ENCODE results near the gene RANBP17. TPM values are rescaled to one million over a fixed set of nuclear protein-coding genes. Genes with fewer than 3 reads are reported as not detected.

The RANBP17 gene
- total and polyA plus RNA-seq, 2 donors (not counting 1 experiment from before 2014, with no cell fraction given) = not detected

GRCh38 chr5:170846846-170847245 is 15.0 kb upstream of the RANBP17 start:
- TF ChIP-seq, protein P1, sequence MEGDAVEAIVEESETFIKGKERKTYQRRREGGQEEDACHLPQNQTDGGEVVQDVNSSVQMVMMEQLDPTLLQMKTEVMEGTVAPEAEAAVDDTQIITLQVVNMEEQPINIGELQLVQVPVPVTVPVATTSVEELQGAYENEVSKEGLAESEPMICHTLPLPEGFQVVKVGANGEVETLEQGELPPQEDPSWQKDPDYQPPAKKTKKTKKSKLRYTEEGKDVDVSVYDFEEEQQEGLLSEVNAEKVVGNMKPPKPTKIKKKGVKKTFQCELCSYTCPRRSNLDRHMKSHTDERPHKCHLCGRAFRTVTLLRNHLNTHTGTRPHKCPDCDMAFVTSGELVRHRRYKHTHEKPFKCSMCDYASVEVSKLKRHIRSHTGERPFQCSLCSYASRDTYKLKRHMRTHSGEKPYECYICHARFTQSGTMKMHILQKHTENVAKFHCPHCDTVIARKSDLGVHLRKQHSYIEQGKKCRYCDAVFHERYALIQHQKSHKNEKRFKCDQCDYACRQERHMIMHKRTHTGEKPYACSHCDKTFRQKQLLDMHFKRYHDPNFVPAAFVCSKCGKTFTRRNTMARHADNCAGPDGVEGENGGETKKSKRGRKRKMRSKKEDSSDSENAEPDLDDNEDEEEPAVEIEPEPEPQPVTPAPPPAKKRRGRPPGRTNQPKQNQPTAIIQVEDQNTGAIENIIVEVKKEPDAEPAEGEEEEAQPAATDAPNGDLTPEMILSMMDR (IDR thresholded peaks at IDR 0.05) = no peak
- no peaks in the 10 kb centered on the region for H3K9me3 Mint-ChIP-seq (ENCODE audit: insufficient read depth)
- Histone ChIP-seq H3K79me2 (ENCODE audit: control insufficient read depth, insufficient read depth, low read length) (no peaks in the 10 kb centered on the region), H3K4me2 (replicated peaks; ENCODE audit: low read depth, low read length, poor library complexity, severe bottlenecking) (no peak overlapping the region), H2AFZ (ENCODE audit: insufficient read depth, low read depth, low read length, poor library complexity, severe bottlenecking) (no peak overlapping the region), H4K20me1 (ENCODE audit: control insufficient read depth, insufficient read depth, low read length, poor library complexity, severe bottlenecking) (no peaks in the 10 kb centered on the region), H3K27me3 (replicated peaks in 1 of 4; ENCODE audit: control extremely low read depth in 1 of 4, control insufficient read depth in 3 of 4, insufficient read depth in 4 of 4, low read length in 3 of 4) (no peaks in the 10 kb centered on the region), H3K9ac (ENCODE audit: low read length) (no peak overlapping the region), H3K4me3 (ENCODE audit: control extremely low read depth in 1 of 5, extremely low read depth in 1 of 5, insufficient read depth in 1 of 5, low read depth in 2 of 5, low read length in 4 of 5) (no peak overlapping the region), H3K9me3 (ENCODE audit: control extremely low read depth in 1 of 3, control insufficient read depth in 2 of 3, insufficient read depth in 1 of 3, low read length in 2 of 3) (no peaks in the 10 kb centered on the region), H3K27ac (ENCODE audit: low read length in 2 of 2) (no peak overlapping the region), H3K4me1 (ENCODE audit: control insufficient read depth in 2 of 2, insufficient read depth in 2 of 2, low read length in 2 of 2) (no peaks in the 10 kb centered on the region), H3K36me3 (replicated peaks in 1 of 2; ENCODE audit: control extremely low read depth in 1 of 2, control insufficient read depth in 1 of 2, extremely low read depth in 1 of 2, insufficient read depth in 2 of 2, low read length in 1 of 2) (no peaks in the 10 kb centered on the region)
- intact Hi-C loops (cut with micrococcal nuclease) = no loop called here
- peaks cover 5% of the 10 kb centered on the region for H3K27me3 Mint-ChIP-seq
- no peaks in the 10 kb centered on the region for H3K4me1 Mint-ChIP-seq
- ATAC-seq (ENCODE audit: low read depth) (no peak), DNase-seq (no peak)
- ChIA-PET POLR2A (no interaction called here), CTCF (no interaction called here)
- no peak overlapping the region for H3K4me3 Mint-ChIP-seq
- no peak overlapping the region for H3K27ac Mint-ChIP-seq

- H2AFZ ChIP-seq (ENCODE audit: insufficient read depth, low read depth, low read length, poor library complexity, severe bottlenecking) = no peak overlapping the region
- CTCF ChIA-PET = no interaction called here
- 90% methylated on average over 3 of the region's 5 CpGs for whole genome bisulfite sequencing (ENCODE audit: insufficient coverage)
- no peak overlapping the region for H3K4me3 ChIP-seq (ENCODE audit: control extremely low read depth in 1 of 5, extremely low read depth in 1 of 5, insufficient read depth in 1 of 5, low read depth in 2 of 5, low read length in 4 of 5)
- ATAC-seq (ENCODE audit: low read depth) (no peak), DNase-seq (no peak)
- no peaks in the 10 kb centered on the region for H3K79me2 ChIP-seq (ENCODE audit: control insufficient read depth, insufficient read depth, low read length)
- no peak overlapping the region for H3K4me2 ChIP-seq (replicated peaks; ENCODE audit: low read depth, low read length, poor library complexity, severe bottlenecking)
- no peaks in the 10 kb centered on the region for H3K4me1 ChIP-seq (ENCODE audit: control insufficient read depth in 2 of 2, insufficient read depth in 2 of 2, low read length in 2 of 2)
- H4K20me1 ChIP-seq (ENCODE audit: control insufficient read depth, insufficient read depth, low read length, poor library complexity, severe bottlenecking) = no peaks in the 10 kb centered on the region
- H3K27me3 Mint-ChIP-seq = peaks cover 5% of the 10 kb centered on the region
- no peaks in the 10 kb centered on the region for H3K9me3 Mint-ChIP-seq (ENCODE audit: insufficient read depth)
- no peaks in the 10 kb centered on the region for H3K4me1 Mint-ChIP-seq
- POLR2A ChIA-PET = no interaction called here
- H3K27ac ChIP-seq (ENCODE audit: low read length in 2 of 2) = no peak overlapping the region
- H3K36me3 ChIP-seq (replicated peaks in 1 of 2; ENCODE audit: control extremely low read depth in 1 of 2, control insufficient read depth in 1 of 2, extremely low read depth in 1 of 2, insufficient read depth in 2 of 2, low read length in 1 of 2) = no peaks in the 10 kb centered on the region
- H3K4me3 Mint-ChIP-seq = no peak overlapping the region
- H3K9ac ChIP-seq (ENCODE audit: low read length) = no peak overlapping the region
- TF ChIP-seq, protein P1 (IDR thresholded peaks at IDR 0.05) = no peak
- no peak for TF ChIP-seq EZH2 (IDR thresholded peaks at IDR 0.05; ENCODE audit: borderline replicate concordance, insufficient read depth, low read depth, low read length, poor library complexity, severe bottlenecking)
- no peaks in the 10 kb centered on the region for H3K27me3 ChIP-seq (replicated peaks in 1 of 4; ENCODE audit: control extremely low read depth in 1 of 4, control insufficient read depth in 3 of 4, insufficient read depth in 4 of 4, low read length in 3 of 4)
- H3K27ac Mint-ChIP-seq = no peak overlapping the region
- intact Hi-C loops (cut with micrococcal nuclease) = no loop called here
- H3K9me3 ChIP-seq (ENCODE audit: control extremely low read depth in 1 of 3, control insufficient read depth in 2 of 3, insufficient read depth in 1 of 3, low read length in 2 of 3) = no peaks in the 10 kb centered on the region
Measured at GRCh38 chr5:170848033-170848432, 13.8 kb upstream of the RANBP17 start.
